Panc1 (cell line): Measurements from ENCODE around the gene C8B. TPM values are rescaled to one million over a fixed set of nuclear protein-coding genes. Genes with fewer than 3 reads are reported as not detected.

Experiments used
- ATAC-seq: fragments of 200-7000 bp; cut with Tn5 transposase; 2 replicates; pipeline ENCODE4 v1.9.1; 2020; ENCODE audit warnings: mild to moderate bottlenecking, moderate library complexity
- BruUV-seq: library from RNA; stranded (reverse); fragments of 400-500 nt; replicated peaks from 2 replicates; lab custom pipeline; 2021; lab: Mats Ljungman, UMichigan
- CTCF ChIA-PET: fragments of 300-600 bp; sonication (Branson Sonifier 250); formaldehyde crosslinking; loops from one replicate; lab custom pipeline; 2022; ENCODE audit warnings: antibody characterized with exemption; lab: Charles Lee
- POLR2A ChIA-PET: fragments of 300-600 bp; sonication (Branson Sonifier 250); formaldehyde crosslinking; loops from one replicate; lab custom pipeline; 2022; ENCODE audit warnings: antibody characterized with exemption; lab: Charles Lee
- DNase-seq: peaks from one replicate; pipeline ENCODE4 v3.0.0-alpha.2; 2010; ENCODE audit warnings: low read depth, low spot score
- H3K27ac ChIP-seq: 2 replicates; pipeline ENCODE4 v1.5.1; 2011; ENCODE audit warnings: mild to moderate bottlenecking, low read length, inconsistent platforms
- H3K27me3 ChIP-seq: fragments of 200-500 bp; sonication (Bioruptor generic); 2 replicates; pipeline ENCODE4 v1.6.0; 2014; ENCODE audit warnings: low read length, inconsistent platforms; ENCODE audit not compliant: control insufficient read depth, insufficient read depth
- H3K36me3 ChIP-seq: fragments of 200-500 bp; sonication (Bioruptor generic); 2 replicates; pipeline ENCODE4 v1.5.1; 2014; ENCODE audit warnings: inconsistent platforms, mild to moderate bottlenecking, low read length, moderate library complexity; ENCODE audit not compliant: control insufficient read depth, insufficient read depth
- H3K4me1 ChIP-seq: 2 replicates; pipeline ENCODE4 v1.5.1; 2011; ENCODE audit warnings: inconsistent platforms, mild to moderate bottlenecking, low read length, moderate library complexity; ENCODE audit not compliant: control insufficient read depth, insufficient read depth
- H3K4me3 ChIP-seq, 2 experiments: 2 replicates each; pipeline ENCODE4 v1.5.1; 2011 to 2012; ENCODE audit warnings: low read depth in 2 of 2, low read length in 2 of 2, mild to moderate bottlenecking in 2 of 2, inconsistent platforms in 1 of 2, moderate library complexity in 1 of 2
- H3K9me3 ChIP-seq: fragments of 200-500 bp; sonication (Bioruptor generic); 2 replicates; pipeline ENCODE4 v1.5.1; 2014; ENCODE audit warnings: low read depth, mild to moderate bottlenecking, inconsistent platforms, low read length, moderate library complexity; ENCODE audit not compliant: control insufficient read depth, insufficient read depth
- CTCF ChIP-seq: fragments of 450-650 bp; IDR thresholded peaks from 2 replicates; pipeline ENCODE4 v1.5.1; 2017; ENCODE audit warnings: mild to moderate bottlenecking
- POLR2AphosphoS5 ChIP-seq: IDR thresholded peaks from 2 replicates; pipeline ENCODE4 v1.6.1; 2012; ENCODE audit warnings: mild to moderate bottlenecking, low read depth, low read length, moderate library complexity
- REST ChIP-seq, 2 experiments: IDR thresholded peaks; 2 replicates each; pipeline ENCODE4 v1.6.1; 2011 to 2012; ENCODE audit warnings: low read depth in 2 of 2, control low read depth in 1 of 2, low read length in 1 of 2, mild to moderate bottlenecking in 1 of 2, moderate library complexity in 1 of 2; ENCODE audit not compliant: insufficient read depth in 1 of 2
- SIN3A ChIP-seq: IDR thresholded peaks from 2 replicates; pipeline ENCODE4 v1.6.1; 2012; ENCODE audit warnings: low read depth, mild to moderate bottlenecking, low read length, moderate library complexity, borderline replicate concordance; ENCODE audit not compliant: insufficient read depth
- TCF7L2 ChIP-seq: IDR thresholded peaks from 2 replicates; pipeline ENCODE4 v1.6.1; 2011; ENCODE audit warnings: mild to moderate bottlenecking, low read depth, low read length, inconsistent platforms
- in situ Hi-C: cut with HindIII; loops from 2 replicates; pipeline ENCODE4 v1.10.0; 2016; ENCODE audit warnings: low sequenced_read_pairs, low pct_unique_long_range_greater_than_20kb
- intact Hi-C: fragments of 100-400 bp; cut with micrococcal nuclease; formaldehyde crosslinking; loops from one replicate; pipeline ENCODE4 v1.10.0; 2022; ENCODE audit not compliant: unreplicated experiment
- total RNA-seq: library from RNA; stranded (reverse); gene quantifications from one replicate; pipeline ENCODE4 v1.2.1, GENCODE V29; 2021; ENCODE audit not compliant: unreplicated experiment

The C8B gene
- total RNA-seq, 1 experiment from 2014 or later: not detected

- TF ChIP-seq SIN3A (no peak), TCF7L2 (no peak), POLR2AphosphoS5 (no peak)
- in situ Hi-C loops (no loop called here), intact Hi-C loops (no loop called here)
- no peaks in the 10 kb centered on the region for H3K4me1 ChIP-seq
- BruUV-seq: no TSS peak
- H3K27me3 ChIP-seq: no peaks in the 10 kb centered on the region
- POLR2A ChIA-PET: no interaction called here
- ATAC-seq (no peak), DNase-seq (no peak)
- no peaks in the 10 kb centered on the region for H3K9me3 ChIP-seq
- no peaks in the 10 kb centered on the region for H3K36me3 ChIP-seq
- no peak overlapping the region for H3K4me3 ChIP-seq
- CTCF ChIA-PET: no interaction called here
- no peak overlapping the region for H3K27ac ChIP-seq
Measured at GRCh38 chr1:56922070-56922469, 43.7 kb downstream of the C8B start.

GRCh38 chr1:56921479-56921878 is 44.3 kb downstream of the C8B start:
- ChIA-PET POLR2A (no interaction called here), CTCF (no interaction called here)
- no peaks in the 10 kb centered on the region for H3K36me3 ChIP-seq
- no peak overlapping the region for H3K27ac ChIP-seq
- no peak overlapping the region for H3K4me3 ChIP-seq
- in situ Hi-C loops (no loop called here), intact Hi-C loops (no loop called here)
- DNase-seq (no peak), ATAC-seq (no peak)
- no peak for TF ChIP-seq REST (IDR thresholded peaks at IDR 0.05; ENCODE audit: insufficient read depth in 1 of 2, low read depth in 2 of 2, low read length in 1 of 2)
- no peak for TF ChIP-seq SIN3A
- TF ChIP-seq CTCF: no peak
- H3K4me1 ChIP-seq: no peaks in the 10 kb centered on the region
- H3K27me3 ChIP-seq: no peaks in the 10 kb centered on the region
- no peaks in the 10 kb centered on the region for H3K9me3 ChIP-seq
- BruUV-seq: no TSS peak

GRCh38 chr1:56920591-56921001 is 45.2 kb downstream of the C8B start:
- BruUV-seq: no TSS peak
- Histone ChIP-seq H3K27ac (no peak overlapping the region), H3K9me3 (no peaks in the 10 kb centered on the region), H3K36me3 (no peaks in the 10 kb centered on the region), H3K4me1 (no peaks in the 10 kb centered on the region), H3K27me3 (no peaks in the 10 kb centered on the region), H3K4me3 (no peak overlapping the region)
- ATAC-seq (no peak), DNase-seq (no peak)
- CTCF ChIA-PET: no interaction called here
- POLR2A ChIA-PET: no interaction called here
- TF ChIP-seq POLR2AphosphoS5: no peak
- no peak for TF ChIP-seq SIN3A
- no peak for TF ChIP-seq CTCF
- TF ChIP-seq REST (IDR thresholded peaks at IDR 0.05; ENCODE audit: insufficient read depth in 1 of 2, low read depth in 2 of 2, low read length in 1 of 2): no peak
- TF ChIP-seq TCF7L2: no peak
- in situ Hi-C loops (no loop called here), intact Hi-C loops (no loop called here)
